Vagina (tissue), 2 donors: ENCODE data around the gene CBFA2T2. TPM values are rescaled to one million over a fixed set of nuclear protein-coding genes. Genes with fewer than 3 reads are reported as not detected.
A peak's percentile ranks its signal among the peaks of the same experiment; 100 is the strongest.
"Not testable (repeated sequence)": the region's sequence is repeated elsewhere in the genome, so short reads cannot be mapped to it uniquely, and the experiment has no call there.

Experiments used
- DNase-seq, 2 donors: peaks; one replicate each; pipeline ENCODE4 v3.0.0-alpha.2; 2017; ENCODE audit errors: extremely low spot score in 2 of 2
- H3K27ac ChIP-seq: fragments of 200-600 bp; sonication (generic); one replicate; pipeline ENCODE4 v1.5.1; 2019
- H3K27me3 ChIP-seq: fragments of 200-600 bp; sonication (generic); one replicate; pipeline ENCODE4 v1.5.1; 2019
- H3K36me3 ChIP-seq, 2 donors: fragments of 200-600 bp; sonication (generic); one replicate each; pipeline ENCODE4 v1.5.1; 2017 to 2019
- H3K4me1 ChIP-seq: fragments of 200-600 bp; sonication (generic); one replicate; pipeline ENCODE4 v1.5.1; 2019
- H3K4me3 ChIP-seq, 2 donors: fragments of 200-600 bp; sonication (generic); 1 replicate in 1 of 2; 2 replicates in 1 of 2; pipeline ENCODE4 v1.5.1; 2016 to 2019
- H3K9me3 ChIP-seq: fragments of 200-600 bp; sonication (generic); one replicate; pipeline ENCODE4 v1.5.1; 2019
- POLR2A ChIP-seq, 2 donors: fragments of 450-650 bp; IDR thresholded peaks; one replicate each; pipeline ENCODE4 v1.6.1; 2017; ENCODE audit warnings: antibody characterized with exemption in 2 of 2, mild to moderate bottlenecking in 2 of 2, moderate library complexity in 2 of 2
- POLR2AphosphoS5 ChIP-seq, 2 donors: sonication (generic); formaldehyde crosslinking; IDR thresholded peaks; one replicate each; pipeline ENCODE4 v1.9.0; 2017; ENCODE audit warnings: antibody characterized with exemption in 2 of 2, mild to moderate bottlenecking in 2 of 2, low read depth in 1 of 2; ENCODE audit not compliant: insufficient read depth in 1 of 2
- intact Hi-C: fragments of 100-400 bp; cut with DNase I; formaldehyde crosslinking; loops from one replicate; pipeline ENCODE4 v1.15.1; 2023
- total RNA-seq: library from RNA; depleted of rRNA; stranded (reverse); fragments of >200 nt; gene quantifications from one replicate; pipeline ENCODE4 v1.2.3, GENCODE V29; 2016
- TF ChIP-seq, protein P1 (sequence below), 3 experiments: fragments of 450-650 bp in 2 of 3; fragments of 200-600 bp in 1 of 3; sonication (generic) in 1 of 3; IDR thresholded peaks; one replicate each; pipeline ENCODE4 v1.5.1; 2017 to 2019; ENCODE audit warnings: antibody characterized with exemption in 3 of 3, mild to moderate bottlenecking in 2 of 3, moderate library complexity in 2 of 3

CBFA2T2 gene
- total RNA-seq, 1 donor from 2014 or later, result 34.9 TPM

DNA sequence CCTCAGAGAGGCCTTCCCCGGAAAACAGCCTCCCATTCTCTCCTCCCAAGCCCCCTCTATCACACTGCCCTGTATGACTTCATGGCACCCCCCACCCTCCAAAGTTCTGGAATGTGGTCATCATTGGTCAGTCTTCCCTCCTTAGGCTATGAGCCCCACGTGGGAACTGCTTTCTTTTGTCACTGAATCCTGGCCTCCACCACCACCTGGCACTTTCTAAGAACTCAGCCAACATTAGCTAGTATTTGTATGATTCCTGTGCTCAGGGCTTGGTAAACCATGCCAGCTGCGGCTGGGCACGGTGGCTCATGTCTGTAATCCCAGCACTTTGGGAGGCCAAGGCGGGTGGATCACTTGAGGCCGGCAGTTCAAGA is 204.7 kb downstream of the CBFA2T2 start:
- intact Hi-C loops, result no loop called here
- H3K27me3 ChIP-seq, result no peaks in the 10 kb centered on the region
- no peak overlapping the region for H3K4me3 ChIP-seq
- no peaks in the 10 kb centered on the region for H3K36me3 ChIP-seq
- H3K27ac ChIP-seq, result peak overlapping the region; percentile 73
- TF ChIP-seq POLR2A (IDR thresholded peaks at IDR 0.05) (no peak), POLR2AphosphoS5 (IDR thresholded peaks at IDR 0.05; ENCODE audit: insufficient read depth in 1 of 2, low read depth in 1 of 2) (no peak)
- TF ChIP-seq, protein P1, sequence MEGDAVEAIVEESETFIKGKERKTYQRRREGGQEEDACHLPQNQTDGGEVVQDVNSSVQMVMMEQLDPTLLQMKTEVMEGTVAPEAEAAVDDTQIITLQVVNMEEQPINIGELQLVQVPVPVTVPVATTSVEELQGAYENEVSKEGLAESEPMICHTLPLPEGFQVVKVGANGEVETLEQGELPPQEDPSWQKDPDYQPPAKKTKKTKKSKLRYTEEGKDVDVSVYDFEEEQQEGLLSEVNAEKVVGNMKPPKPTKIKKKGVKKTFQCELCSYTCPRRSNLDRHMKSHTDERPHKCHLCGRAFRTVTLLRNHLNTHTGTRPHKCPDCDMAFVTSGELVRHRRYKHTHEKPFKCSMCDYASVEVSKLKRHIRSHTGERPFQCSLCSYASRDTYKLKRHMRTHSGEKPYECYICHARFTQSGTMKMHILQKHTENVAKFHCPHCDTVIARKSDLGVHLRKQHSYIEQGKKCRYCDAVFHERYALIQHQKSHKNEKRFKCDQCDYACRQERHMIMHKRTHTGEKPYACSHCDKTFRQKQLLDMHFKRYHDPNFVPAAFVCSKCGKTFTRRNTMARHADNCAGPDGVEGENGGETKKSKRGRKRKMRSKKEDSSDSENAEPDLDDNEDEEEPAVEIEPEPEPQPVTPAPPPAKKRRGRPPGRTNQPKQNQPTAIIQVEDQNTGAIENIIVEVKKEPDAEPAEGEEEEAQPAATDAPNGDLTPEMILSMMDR (IDR thresholded peaks at IDR 0.05), result no peak
- no peak for DNase-seq
- no peaks in the 10 kb centered on the region for H3K9me3 ChIP-seq
- peaks cover 27% of the 10 kb centered on the region for H3K4me1 ChIP-seq

DNA sequence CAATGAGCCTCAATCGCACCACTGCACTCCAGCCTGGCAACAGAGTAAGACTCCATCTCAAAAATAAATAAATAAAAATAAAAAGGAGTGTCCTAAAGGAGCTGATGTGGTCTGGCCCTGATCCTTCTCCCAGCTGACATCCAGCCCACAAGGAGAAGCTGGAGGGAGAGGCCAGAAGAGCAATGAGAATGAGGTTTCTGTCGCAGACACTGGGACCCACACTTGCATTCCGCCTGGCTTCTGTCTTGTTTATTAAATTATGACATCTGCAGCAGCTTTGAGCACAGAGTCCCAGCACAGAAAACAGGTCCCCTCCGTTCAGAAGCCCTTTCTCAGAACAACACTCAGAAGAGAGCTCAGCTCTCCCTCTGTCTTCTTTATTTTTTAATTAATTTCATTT is 206.6 kb downstream of the CBFA2T2 start:
- no peak for TF ChIP-seq POLR2A (IDR thresholded peaks at IDR 0.05)
- TF ChIP-seq POLR2AphosphoS5 (IDR thresholded peaks at IDR 0.05; ENCODE audit: insufficient read depth in 1 of 2, low read depth in 1 of 2), result no peak
- TF ChIP-seq, protein P1 (IDR thresholded peaks at IDR 0.05), result no peak
- no peaks in the 10 kb centered on the region for H3K27me3 ChIP-seq
- H3K9me3 ChIP-seq, result no peaks in the 10 kb centered on the region
- no peak for DNase-seq
- no peak overlapping the region for H3K4me3 ChIP-seq
- no peaks in the 10 kb centered on the region for H3K36me3 ChIP-seq
- intact Hi-C loops, result no loop called here
- H3K27ac ChIP-seq, result peak overlapping the region; percentile 84
- peaks cover 27% of the 10 kb centered on the region for H3K4me1 ChIP-seq

DNA sequence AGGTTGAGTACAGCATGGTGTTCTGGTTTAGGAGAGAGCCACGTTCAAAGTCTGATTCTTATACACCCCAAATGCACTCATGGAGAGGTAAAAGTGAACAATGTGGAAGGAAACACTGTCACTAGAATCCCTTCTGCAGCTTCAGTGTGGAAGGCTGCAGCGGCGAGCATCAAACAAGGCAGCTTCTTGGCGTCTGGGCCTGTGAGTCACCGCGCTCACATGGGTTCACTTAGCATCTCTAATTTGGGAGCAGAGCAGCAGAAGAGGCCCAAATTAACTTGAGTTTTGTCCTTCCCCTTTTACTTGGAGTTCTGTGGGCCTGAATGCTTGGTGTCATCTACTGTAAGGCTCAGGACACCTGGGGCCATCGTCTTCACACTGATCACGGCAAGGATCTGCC is 207.2 kb downstream of the CBFA2T2 start:
- intact Hi-C loops, result no loop called here
- DNase-seq, result no peak
- H3K27ac ChIP-seq, result peak overlapping the region; percentile 84
- TF ChIP-seq POLR2A (IDR thresholded peaks at IDR 0.05), result no peak
- peak; percentile 34 to 79 for TF ChIP-seq POLR2AphosphoS5 (IDR thresholded peaks at IDR 0.05; ENCODE audit: insufficient read depth in 1 of 2, low read depth in 1 of 2)
- H3K27me3 ChIP-seq, result no peaks in the 10 kb centered on the region
- H3K4me3 ChIP-seq, result no peak overlapping the region
- H3K36me3 ChIP-seq, result no peaks in the 10 kb centered on the region
- H3K9me3 ChIP-seq, result no peaks in the 10 kb centered on the region
- peaks cover 27% of the 10 kb centered on the region for H3K4me1 ChIP-seq

DNA sequence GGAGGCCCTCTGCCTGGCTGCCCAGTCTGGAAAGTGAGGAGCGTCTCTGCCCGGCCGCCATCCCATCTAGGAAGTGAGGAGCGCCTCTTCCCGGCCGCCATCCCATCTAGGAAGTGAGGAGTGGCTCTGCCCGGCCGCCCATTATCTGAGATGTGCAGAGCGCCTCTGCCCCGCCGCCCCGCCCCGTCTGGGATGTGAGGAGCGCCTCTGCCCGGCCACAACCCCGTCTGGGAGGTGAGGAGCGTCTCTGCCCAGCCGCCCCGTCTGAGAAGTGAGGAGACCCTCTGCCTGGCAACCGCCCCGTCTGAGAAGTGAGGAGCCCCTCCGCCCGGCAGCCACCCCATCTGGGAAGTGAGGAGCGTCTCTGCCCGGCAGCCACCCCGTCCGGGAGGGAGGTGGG is 209.1 kb downstream of the CBFA2T2 start:
- H3K27ac ChIP-seq, intact Hi-C loops: not testable (repeated sequence)

More for the DNA sequence above, 209.1 kb downstream of the CBFA2T2 start:
- not testable (repeated sequence) for H3K4me3 ChIP-seq, H3K27me3 ChIP-seq, DNase-seq, H3K9me3 ChIP-seq, H3K36me3 ChIP-seq
- H3K4me1 ChIP-seq, result peaks cover 22% of the 10 kb centered on the region

Other genes starting within 250 kb of the CBFA2T2 start
- not detected for gene BPIFB1, start 206.9 kb upstream of the CBFA2T2 start, total RNA-seq
- gene CDK5RAP1, start 88.6 kb upstream of the CBFA2T2 start, total RNA-seq, result 15.0 TPM
- 23.8 TPM for gene SNTA1, start 46.3 kb upstream of the CBFA2T2 start, total RNA-seq
- not detected for gene C20orf144, start 172.2 kb downstream of the CBFA2T2 start, total RNA-seq
- 1.5 TPM for gene ACTL10, start 176.8 kb downstream of the CBFA2T2 start, total RNA-seq
- 29.2 TPM for gene NECAB3, start 184.3 kb downstream of the CBFA2T2 start, total RNA-seq
- 0.49 TPM for gene E2F1, start 196.3 kb downstream of the CBFA2T2 start, total RNA-seq
- 6.6 TPM for gene PXMP4, start 230.2 kb downstream of the CBFA2T2 start, total RNA-seq
- gene ZNF341, start 241.9 kb downstream of the CBFA2T2 start, total RNA-seq, result 4.2 TPM